Mucosa of rectum (tissue), 2 donors: ENCODE data around the gene RGS6.
A peak's percentile ranks its signal among the peaks of the same experiment; 100 is the strongest.

Experiments used
- H3K27ac ChIP-seq, 2 donors: one replicate each; pipeline ENCODE4 v1.7.0; 2013; ENCODE audit warnings: inconsistent platforms in 2 of 2, low read depth in 2 of 2, low read length in 2 of 2
- H3K27me3 ChIP-seq, 2 donors: one replicate each; pipeline ENCODE4 v1.7.0; 2013; ENCODE audit warnings: low read length in 2 of 2; ENCODE audit not compliant: control insufficient read depth in 2 of 2, insufficient read depth in 2 of 2
- H3K36me3 ChIP-seq, 2 donors: one replicate each; pipeline ENCODE4 v1.7.0; 2013; ENCODE audit warnings: low read length in 2 of 2; ENCODE audit not compliant: control insufficient read depth in 2 of 2, insufficient read depth in 2 of 2
- H3K4me1 ChIP-seq, 2 donors: one replicate each; pipeline ENCODE4 v1.7.0; 2013; ENCODE audit warnings: low read length in 2 of 2, mild to moderate bottlenecking in 1 of 2; ENCODE audit not compliant: control insufficient read depth in 2 of 2, insufficient read depth in 2 of 2
- H3K4me3 ChIP-seq, 2 donors: one replicate each; pipeline ENCODE4 v1.7.0; 2013; ENCODE audit warnings: low read length in 2 of 2
- H3K9ac ChIP-seq, 2 donors: one replicate each; pipeline ENCODE4 v1.7.0; 2013; ENCODE audit warnings: low read length in 2 of 2, low read depth in 1 of 2, mild to moderate bottlenecking in 1 of 2
- H3K9me3 ChIP-seq, 2 donors: one replicate each; pipeline ENCODE4 v1.7.0; 2013; ENCODE audit warnings: low read length in 2 of 2; ENCODE audit not compliant: control insufficient read depth in 2 of 2
- donor health status: healthy.
- donor health status: Normal muscosa, but diverticular disease.

RGS6 gene

DNA sequence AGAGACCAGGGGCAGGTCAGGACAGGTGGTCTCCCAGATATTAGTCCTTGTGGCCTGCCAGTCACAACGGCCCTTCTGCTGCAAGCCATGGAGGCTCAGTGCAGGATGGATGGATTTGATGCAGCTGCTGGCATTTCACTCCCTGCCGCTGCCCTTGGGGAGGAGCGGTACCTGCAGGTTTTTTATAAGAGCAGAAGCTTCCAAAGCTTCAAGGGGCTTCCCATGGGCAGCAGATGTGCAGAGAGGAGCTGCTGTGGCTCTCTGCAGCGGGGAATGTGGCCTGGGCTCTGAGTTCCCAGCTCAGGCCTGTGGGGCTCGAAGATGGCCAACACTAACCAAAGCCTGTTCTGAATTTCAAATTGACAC lies 582.4 kb downstream of the RGS6 start:
- no peaks in the 10 kb centered on the region for H3K36me3 ChIP-seq
- H3K27me3 ChIP-seq = no peaks in the 10 kb centered on the region
- H3K4me3 ChIP-seq = no peak overlapping the region
- no peak overlapping the region for H3K9ac ChIP-seq
- no peak overlapping the region for H3K27ac ChIP-seq
- H3K4me1 ChIP-seq = no peaks in the 10 kb centered on the region
- H3K9me3 ChIP-seq = no peaks in the 10 kb centered on the region

GRCh38 chr14:72515779-72516770 lies 583.8 kb downstream of the RGS6 start:
- H3K36me3 ChIP-seq = no peaks in the 10 kb centered on the region
- H3K4me1 ChIP-seq = no peaks in the 10 kb centered on the region
- H3K9me3 ChIP-seq = no peaks in the 10 kb centered on the region
- H3K4me3 ChIP-seq = no peak overlapping the region
- H3K27me3 ChIP-seq = no peaks in the 10 kb centered on the region
- H3K9ac ChIP-seq = no peak overlapping the region
- no peak overlapping the region for H3K27ac ChIP-seq

- no peaks in the 10 kb centered on the region for H3K4me1 ChIP-seq
- no peaks in the 10 kb centered on the region for H3K36me3 ChIP-seq
- H3K9ac ChIP-seq = no peak overlapping the region
- H3K9me3 ChIP-seq = no peaks in the 10 kb centered on the region
- no peak overlapping the region for H3K27ac ChIP-seq
- H3K27me3 ChIP-seq = no peaks in the 10 kb centered on the region
- no peak overlapping the region for H3K4me3 ChIP-seq
Observed at GRCh38 chr14:72516936-72517700, 584.9 kb downstream of the RGS6 start.

DNA sequence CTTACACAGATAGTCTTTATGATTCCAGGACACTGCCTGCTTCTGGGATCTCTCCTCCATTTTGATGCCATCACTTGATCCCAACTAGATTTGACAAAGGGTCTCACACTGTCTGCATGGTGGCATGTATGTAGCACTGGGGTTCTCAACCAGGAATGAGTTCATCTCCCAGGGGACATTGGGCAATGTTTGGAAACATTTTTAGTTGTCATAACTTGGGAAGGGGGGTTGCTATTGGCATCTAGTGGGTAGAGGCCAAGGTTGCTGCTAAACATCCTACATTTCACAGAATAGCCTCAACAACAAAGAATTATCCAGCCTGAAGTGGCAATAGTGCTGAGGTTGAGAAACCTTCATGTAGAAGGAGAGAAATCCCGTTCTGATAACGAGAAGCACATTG lies 585.5 kb downstream of the RGS6 start:
- no peak overlapping the region for H3K27ac ChIP-seq
- no peaks in the 10 kb centered on the region for H3K36me3 ChIP-seq
- no peaks in the 10 kb centered on the region for H3K9me3 ChIP-seq
- no peak overlapping the region for H3K4me3 ChIP-seq
- no peaks in the 10 kb centered on the region for H3K4me1 ChIP-seq
- no peaks in the 10 kb centered on the region for H3K27me3 ChIP-seq
- no peak overlapping the region for H3K9ac ChIP-seq

DNA sequence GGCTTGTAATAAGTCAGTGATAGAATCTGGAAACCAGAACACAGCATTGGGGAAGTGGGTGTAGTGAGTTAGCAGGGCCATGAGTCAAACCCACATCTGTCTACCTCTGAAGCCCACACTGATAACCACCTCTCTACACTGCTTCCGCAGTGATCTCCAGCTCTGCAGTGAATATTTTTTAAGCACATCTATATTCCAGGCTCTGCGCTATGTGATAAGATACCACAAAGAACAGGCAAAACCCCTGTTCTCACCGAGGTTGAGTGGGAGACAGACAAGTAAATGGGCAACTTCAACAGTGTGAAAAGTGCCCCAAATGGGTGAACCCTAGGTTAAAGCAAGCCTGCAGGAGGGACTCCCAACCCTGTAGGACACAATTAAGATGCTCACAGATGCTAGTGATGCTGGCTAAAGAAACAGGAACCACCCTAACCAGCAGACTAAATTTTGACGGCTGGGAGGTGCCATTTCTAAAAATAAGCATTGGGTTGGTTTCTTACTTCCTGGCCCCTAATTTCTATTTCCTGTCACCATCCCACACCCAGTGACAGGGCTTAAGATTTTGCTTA lies 586.7 kb downstream of the RGS6 start:
- Histone ChIP-seq H3K27ac (peak overlapping the region in 1 of 2 donors; percentile 20), H3K36me3 (no peaks in the 10 kb centered on the region), H3K27me3 (no peaks in the 10 kb centered on the region), H3K4me1 (no peaks in the 10 kb centered on the region), H3K4me3 (no peak overlapping the region), H3K9me3 (no peaks in the 10 kb centered on the region), H3K9ac (no peak overlapping the region)

- Histone ChIP-seq H3K27ac (no peak overlapping the region), H3K4me3 (no peak overlapping the region), H3K36me3 (no peaks in the 10 kb centered on the region), H3K27me3 (no peaks in the 10 kb centered on the region), H3K9me3 (no peaks in the 10 kb centered on the region), H3K9ac (no peak overlapping the region), H3K4me1 (no peaks in the 10 kb centered on the region)
Observed at GRCh38 chr14:72519543-72519942, 587.3 kb downstream of the RGS6 start.

DNA sequence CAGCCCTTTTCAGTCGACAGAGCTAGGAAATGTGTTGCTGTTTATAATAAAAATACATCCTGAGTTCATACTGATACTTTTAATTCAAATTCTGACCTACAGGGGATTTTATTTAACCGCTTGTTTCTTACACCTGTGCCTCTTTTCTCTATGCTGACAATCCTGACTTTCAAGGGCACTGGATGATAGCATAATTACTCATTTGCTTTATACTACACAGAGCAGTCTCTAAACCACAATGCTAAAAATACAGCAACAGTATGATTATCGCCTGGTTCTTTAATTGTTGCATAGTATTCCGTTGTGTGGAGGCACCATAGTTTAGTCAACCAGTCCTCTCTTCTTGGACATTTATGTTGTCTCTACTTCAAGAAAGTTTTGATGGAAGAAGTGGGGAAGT lies 588.8 kb downstream of the RGS6 start:
- H3K36me3 ChIP-seq = no peaks in the 10 kb centered on the region
- no peak overlapping the region for H3K9ac ChIP-seq
- H3K27ac ChIP-seq = no peak overlapping the region
- H3K4me3 ChIP-seq = no peak overlapping the region
- H3K4me1 ChIP-seq = no peaks in the 10 kb centered on the region
- no peaks in the 10 kb centered on the region for H3K9me3 ChIP-seq
- H3K27me3 ChIP-seq = no peaks in the 10 kb centered on the region

DNA sequence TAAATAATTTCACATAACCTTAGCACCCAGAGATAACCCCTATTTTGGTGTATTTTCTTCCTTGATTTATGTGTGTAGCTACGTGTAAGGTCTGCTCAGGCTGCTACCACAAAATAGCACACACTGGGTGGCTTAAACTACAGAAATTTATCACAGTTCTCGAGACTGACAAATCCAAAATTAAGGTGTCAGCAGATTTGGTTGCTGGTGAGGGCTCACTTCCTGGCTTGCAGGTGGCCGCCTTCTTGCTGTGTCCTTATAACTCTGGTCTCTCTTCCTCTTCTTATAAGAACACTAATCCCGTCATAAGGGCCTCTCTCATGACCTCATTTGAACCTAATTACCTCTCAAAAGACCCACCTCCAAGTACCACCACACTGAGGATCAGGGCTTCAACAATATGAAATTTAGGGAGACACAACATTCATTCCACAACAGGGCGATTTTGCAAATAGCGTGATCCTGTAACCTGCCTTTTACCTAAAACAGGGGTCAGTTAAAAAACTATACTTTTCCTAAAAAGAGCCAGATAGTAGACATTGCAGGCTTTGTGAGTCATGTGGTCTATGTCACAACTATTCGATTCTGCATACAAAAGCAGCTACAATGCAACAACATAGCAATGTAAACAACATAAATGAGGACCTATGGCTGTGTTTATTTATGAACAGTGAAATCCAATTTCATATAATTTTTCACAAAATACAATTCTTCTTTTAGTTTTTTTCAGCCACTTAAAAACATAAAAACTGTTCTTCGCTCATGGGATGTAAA lies 589.9 kb downstream of the RGS6 start:
- no peaks in the 10 kb centered on the region for H3K4me1 ChIP-seq
- no peak overlapping the region for H3K4me3 ChIP-seq
- no peak overlapping the region for H3K27ac ChIP-seq
- no peaks in the 10 kb centered on the region for H3K9me3 ChIP-seq
- no peak overlapping the region for H3K9ac ChIP-seq
- no peaks in the 10 kb centered on the region for H3K36me3 ChIP-seq
- H3K27me3 ChIP-seq = no peaks in the 10 kb centered on the region

GRCh38 chr14:72522847-72523246 lies 590.6 kb downstream of the RGS6 start:
- H3K27ac ChIP-seq = no peak overlapping the region
- no peaks in the 10 kb centered on the region for H3K4me1 ChIP-seq
- no peak overlapping the region for H3K4me3 ChIP-seq

More at GRCh38 chr14:72522847-72523246, 590.6 kb downstream of the RGS6 start:
- H3K27me3 ChIP-seq = no peaks in the 10 kb centered on the region
- H3K9me3 ChIP-seq = no peaks in the 10 kb centered on the region
- no peak overlapping the region for H3K9ac ChIP-seq
- no peaks in the 10 kb centered on the region for H3K36me3 ChIP-seq
